HepG2 (cell line): ENCODE results near the gene DRC7. TPM values are rescaled to one million over a fixed set of nuclear protein-coding genes. Genes with fewer than 3 reads are reported as not detected.

Experiments used
- ATAC-seq: fragments of 200-7000 bp; cut with Tn5 transposase; 3 replicates; pipeline ENCODE4 v1.9.1; 2020; ENCODE audit warnings: mild to moderate bottlenecking, moderate library complexity
- BruUV-seq: library from RNA; stranded (reverse); fragments of 400-500 nt; replicated peaks from 2 replicates; lab custom pipeline; 2021; lab: Mats Ljungman, UMichigan
- CTCF ChIA-PET: fragments of 300-600 bp; formaldehyde crosslinking; extraction: SDS; loops from one replicate; lab custom pipeline; 2021; ENCODE audit warnings: low total read pairs, inconsistent platforms, low intra/inter-chr PET ratio; lab: Yijun Ruan, JAX
- POLR2A ChIA-PET: fragments of 350-600 bp; sonication (Branson Sonifier 250); formaldehyde crosslinking; loops from one replicate; lab custom pipeline; 2020; ENCODE audit warnings: antibody characterized with exemption, inconsistent platforms; lab: Yijun Ruan, JAX
- DNase-seq: peaks from one replicate; pipeline ENCODE4 v3.0.0-alpha.2; 2015; ENCODE audit warnings: low spot score
- FAIRE-seq: peaks from 3 replicates; lab custom pipeline; 2011; peaks lifted over from hg19 to GRCh38; lab: Jason Lieb, UNC
- H2AFZ ChIP-seq: one replicate; pipeline ENCODE4 v1.6.1; 2011; ENCODE audit warnings: low read length, inconsistent platforms
- H3K27ac ChIP-seq: fragments of 300-600 bp; 3 replicates; pipeline ENCODE4 v1.8.0; 2011; ENCODE audit warnings: mixed run types, mild to moderate bottlenecking, mixed read lengths, low read length, inconsistent platforms; ENCODE audit not compliant: insufficient read depth; ENCODE audit errors: extremely low read length
- H3K27me3 ChIP-seq, 2 experiments: fragments of 200-600 bp in 1 of 2; 2 replicates in 1 of 2; 3 replicates in 1 of 2; pipeline versions ENCODE4 v1.6.0 to v1.8.0; 2011; ENCODE audit warnings: low read length in 2 of 2, mild to moderate bottlenecking in 2 of 2, moderate library complexity in 2 of 2, inconsistent platforms in 1 of 2; ENCODE audit not compliant: insufficient read depth in 2 of 2, control insufficient read depth in 1 of 2
- H3K36me3 ChIP-seq, 2 experiments: fragments of 200-600 bp in 1 of 2; replicated peaks in 1 of 2; 2 replicates in 1 of 2; 3 replicates in 1 of 2; pipeline versions ENCODE4 v1.5.1 to v1.8.0; 2011; ENCODE audit warnings: low read length in 2 of 2, inconsistent platforms in 1 of 2; ENCODE audit not compliant: insufficient read depth in 2 of 2, control insufficient read depth in 1 of 2
- H3K4me1 ChIP-seq: 2 replicates; pipeline ENCODE4 v1.5.1; 2012; ENCODE audit warnings: low read length, inconsistent platforms; ENCODE audit not compliant: insufficient read depth
- H3K4me2 ChIP-seq: 2 replicates; pipeline ENCODE4 v1.6.0; 2011; ENCODE audit warnings: low read depth, low read length, inconsistent platforms
- H3K4me3 ChIP-seq, 3 experiments: fragments of 200-600 bp in 1 of 3; sonication (generic), shearing (Covaris generic) in 1 of 3; replicated peaks in 1 of 3; 2 replicates each; pipeline ENCODE4 v1.5.1; 2011 to 2016; ENCODE audit warnings: low read length in 3 of 3, inconsistent platforms in 2 of 3, low read depth in 2 of 3, mild to moderate bottlenecking in 2 of 3, control low read depth in 1 of 3, mixed read lengths in 1 of 3; ENCODE audit not compliant: insufficient read depth in 1 of 3
- H3K79me2 ChIP-seq: one replicate; pipeline ENCODE4 v1.6.1; 2011; ENCODE audit warnings: low read length, inconsistent platforms; ENCODE audit not compliant: insufficient read depth
- H3K9ac ChIP-seq: 2 replicates; pipeline ENCODE4 v1.6.0; 2011; ENCODE audit warnings: mild to moderate bottlenecking, low read depth, low read length, inconsistent platforms; ENCODE audit not compliant: insufficient read depth
- H3K9me3 ChIP-seq: 2 replicates; pipeline ENCODE4 v1.5.1; 2012; ENCODE audit warnings: mild to moderate bottlenecking, low read length
- H4K20me1 ChIP-seq: 2 replicates; pipeline ENCODE4 v1.6.0; 2011; ENCODE audit warnings: inconsistent platforms, mild to moderate bottlenecking, low read length, moderate library complexity; ENCODE audit not compliant: insufficient read depth
- CC2D1A ChIP-seq: sonication (generic); formaldehyde crosslinking; IDR thresholded peaks from 2 replicates; pipeline ENCODE4 v1.8.1; 2023; ENCODE audit warnings: mild to moderate bottlenecking, missing genetic modification reagents
- DPF2 ChIP-seq: sonication (generic); formaldehyde crosslinking; IDR thresholded peaks from 2 replicates; pipeline ENCODE4 v1.4.0; 2020; ENCODE audit warnings: mild to moderate bottlenecking, low read depth, missing genetic modification reagents, borderline replicate concordance
- EED ChIP-seq: sonication (generic); formaldehyde crosslinking; IDR thresholded peaks from 2 replicates; pipeline ENCODE4 v1.5.0; 2020; ENCODE audit warnings: mild to moderate bottlenecking, missing genetic modification reagents
- KDM3A ChIP-seq: IDR thresholded peaks from 2 replicates; pipeline ENCODE4 v1.6.1; 2018; ENCODE audit warnings: low read depth, missing compliant biosample characterization
- SCMH1 ChIP-seq: sonication (generic); formaldehyde crosslinking; IDR thresholded peaks from 2 replicates; pipeline ENCODE4 v1.9.0; 2021; ENCODE audit warnings: missing genetic modification reagents, mild to moderate bottlenecking, borderline replicate concordance
- ZKSCAN8 ChIP-seq: IDR thresholded peaks from 2 replicates; pipeline ENCODE4 v1.6.1; 2016; ENCODE audit warnings: borderline replicate concordance, missing genetic modification reagents, missing compliant biosample characterization
- ZNF337 ChIP-seq: sonication (generic); formaldehyde crosslinking; IDR thresholded peaks from 2 replicates; pipeline ENCODE4 v1.5.1; 2020; ENCODE audit warnings: missing genetic modification reagents, low read depth, mild to moderate bottlenecking, borderline replicate concordance
- ZNF430 ChIP-seq: sonication (generic); formaldehyde crosslinking; IDR thresholded peaks from 2 replicates; pipeline ENCODE4 v1.9.0; 2021; ENCODE audit warnings: mild to moderate bottlenecking, missing genetic modification reagents
- ZNF629 ChIP-seq: sonication (generic); formaldehyde crosslinking; conservative IDR thresholded peaks from 2 replicates; pipeline ENCODE4 v1.5.0; 2020; ENCODE audit warnings: missing genetic modification reagents
- ZSCAN31 ChIP-seq: sonication (generic); formaldehyde crosslinking; IDR thresholded peaks from 2 replicates; pipeline ENCODE4 v1.5.0; 2020; ENCODE audit warnings: low read depth, mild to moderate bottlenecking, missing genetic modification reagents
- WGBS: methylation state at CpG from one replicate; pipeline ENCODE4 v1.1.6; 2017; ENCODE audit warnings: low lambda C conversion rate; 5-methylcytosine and 5-hydroxymethylcytosine counted together
- in situ Hi-C: cut with HindIII; loops from 2 replicates; pipeline ENCODE4 v1.10.0; 2017; ENCODE audit warnings: low pct_unique_long_range_greater_than_20kb; ENCODE audit not compliant: extremely low pct_ligation_motif_present
- intact Hi-C: fragments of 100-400 bp; cut with micrococcal nuclease; formaldehyde crosslinking; loops from one replicate; pipeline ENCODE4 v1.10.0; 2022; ENCODE audit not compliant: unreplicated experiment
- polyA plus RNA-seq, 8 experiments: library from polyadenylated mRNA; depleted of rRNA in 3 of 8; stranded (reverse) in 7 of 8; unstranded in 1 of 8; fragments of >200 nt; fragmentation: Illumina TruSeq in 4 of 8; extraction: Trizol in 4 of 8; gene quantifications; 2 replicates each; pipeline versions ENCODE4 v1.2.1 to v1.2.3, GENCODE V29; 2011 to 2016; ENCODE audit warnings: low read depth in 4 of 8, missing spikeins in 1 of 8, mixed read lengths in 1 of 8; ENCODE audit not compliant: insufficient read depth in 1 of 8
- total RNA-seq, 5 experiments: library from RNA; depleted of rRNA; stranded (reverse); fragments of >200 nt; fragmentation: Illumina TruSeq; extraction: Trizol; gene quantifications; 2 replicates each; pipeline ENCODE4 v1.2.3, GENCODE V29; 2016; ENCODE audit warnings: low read depth in 1 of 5
- TF ChIP-seq, protein P1 (sequence below): sonication (generic); formaldehyde crosslinking; IDR thresholded peaks from 2 replicates; pipeline ENCODE4 v1.5.0; 2020; ENCODE audit warnings: mild to moderate bottlenecking, low read depth, missing genetic modification reagents, borderline replicate concordance
- TF ChIP-seq, protein P2 (sequence below): sonication (generic); formaldehyde crosslinking; IDR thresholded peaks from 2 replicates; pipeline ENCODE4 v1.5.1; 2020; ENCODE audit warnings: missing genetic modification reagents, mild to moderate bottlenecking, borderline replicate concordance
- TF ChIP-seq, protein P3 (sequence below): sonication (generic); formaldehyde crosslinking; IDR thresholded peaks from 2 replicates; pipeline ENCODE4 v1.5.0; 2020; ENCODE audit warnings: missing genetic modification reagents, mild to moderate bottlenecking, borderline replicate concordance

Gene DRC7
- total and polyA plus RNA-seq, 2 of the 13 experiments (the other 11 are each of a cell fraction or from before 2014, with no cell fraction given): 2.7 to 3.4 TPM

DNA sequence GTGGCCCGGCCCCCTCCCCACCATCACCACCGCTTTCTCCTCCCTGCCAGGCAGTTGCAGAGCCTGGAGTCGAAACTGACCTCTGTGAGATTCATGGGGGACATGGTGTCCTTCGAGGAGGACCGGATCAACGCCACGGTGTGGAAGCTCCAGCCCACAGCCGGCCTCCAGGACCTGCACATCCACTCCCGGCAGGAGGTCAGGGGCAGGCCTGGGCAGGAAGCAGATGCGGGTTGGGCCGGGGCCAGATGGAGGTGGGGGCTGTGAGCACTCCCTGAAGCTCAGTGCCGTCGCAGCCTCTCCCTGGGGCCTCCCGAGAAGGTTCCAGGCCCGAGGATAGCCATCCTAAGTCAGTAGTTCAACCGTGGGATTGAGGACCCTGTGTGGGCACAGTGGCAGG, 40.7 kb upstream of the DRC7 start:
- ChIA-PET CTCF (interaction anchor here (0.6 to 12.3 kb wide), 2 partner anchors 59 to 66 kb away, joined by 3 to 571 read pairs; no protein-coding TSS in a partner anchor), POLR2A (no interaction called here)
- Histone ChIP-seq H4K20me1 (no peaks in the 10 kb centered on the region), H3K27ac (no peak overlapping the region), H3K79me2 (no peaks in the 10 kb centered on the region), H3K4me3 (no peak overlapping the region), H3K9ac (no peak overlapping the region), H3K4me2 (no peak overlapping the region), H3K4me1 (0 out of 2 replicates have a peak, but pooled peaks cover 5% of the 10 kb centered on the region), H3K27me3 (no peaks in the 10 kb centered on the region), H3K9me3 (no peaks in the 10 kb centered on the region), H3K36me3 (no peaks in the 10 kb centered on the region), H2AFZ (no peak overlapping the region)
- in situ Hi-C loops: no loop called here
- intact Hi-C loops: no loop called here
- 87% methylated on average over 15 of the region's 16 CpGs for WGBS
- DNase-seq: no peak
- no peak for ATAC-seq
- TF ChIP-seq EED (0 out of 2 replicates have a peak, but pooled peaks have one; percentile 25), ZNF337 (no peak), KDM3A (CRISPR knock-in tag) (no peak)
- TF ChIP-seq, protein P1, sequence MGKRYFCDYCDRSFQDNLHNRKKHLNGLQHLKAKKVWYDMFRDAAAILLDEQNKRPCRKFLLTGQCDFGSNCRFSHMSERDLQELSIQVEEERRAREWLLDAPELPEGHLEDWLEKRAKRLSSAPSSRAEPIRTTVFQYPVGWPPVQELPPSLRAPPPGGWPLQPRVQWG (CRISPR knock-in tag): no peak
- TF ChIP-seq, protein P2, sequence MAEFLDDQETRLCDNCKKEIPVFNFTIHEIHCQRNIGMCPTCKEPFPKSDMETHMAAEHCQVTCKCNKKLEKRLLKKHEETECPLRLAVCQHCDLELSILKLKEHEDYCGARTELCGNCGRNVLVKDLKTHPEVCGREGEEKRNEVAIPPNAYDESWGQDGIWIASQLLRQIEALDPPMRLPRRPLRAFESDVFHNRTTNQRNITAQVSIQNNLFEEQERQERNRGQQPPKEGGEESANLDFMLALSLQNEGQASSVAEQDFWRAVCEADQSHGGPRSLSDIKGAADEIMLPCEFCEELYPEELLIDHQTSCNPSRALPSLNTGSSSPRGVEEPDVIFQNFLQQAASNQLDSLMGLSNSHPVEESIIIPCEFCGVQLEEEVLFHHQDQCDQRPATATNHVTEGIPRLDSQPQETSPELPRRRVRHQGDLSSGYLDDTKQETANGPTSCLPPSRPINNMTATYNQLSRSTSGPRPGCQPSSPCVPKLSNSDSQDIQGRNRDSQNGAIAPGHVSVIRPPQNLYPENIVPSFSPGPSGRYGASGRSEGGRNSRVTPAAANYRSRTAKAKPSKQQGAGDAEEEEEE (CRISPR knock-in tag): no peak
- no TSS peak for BruUV-seq
- no peak for FAIRE-seq

DNA sequence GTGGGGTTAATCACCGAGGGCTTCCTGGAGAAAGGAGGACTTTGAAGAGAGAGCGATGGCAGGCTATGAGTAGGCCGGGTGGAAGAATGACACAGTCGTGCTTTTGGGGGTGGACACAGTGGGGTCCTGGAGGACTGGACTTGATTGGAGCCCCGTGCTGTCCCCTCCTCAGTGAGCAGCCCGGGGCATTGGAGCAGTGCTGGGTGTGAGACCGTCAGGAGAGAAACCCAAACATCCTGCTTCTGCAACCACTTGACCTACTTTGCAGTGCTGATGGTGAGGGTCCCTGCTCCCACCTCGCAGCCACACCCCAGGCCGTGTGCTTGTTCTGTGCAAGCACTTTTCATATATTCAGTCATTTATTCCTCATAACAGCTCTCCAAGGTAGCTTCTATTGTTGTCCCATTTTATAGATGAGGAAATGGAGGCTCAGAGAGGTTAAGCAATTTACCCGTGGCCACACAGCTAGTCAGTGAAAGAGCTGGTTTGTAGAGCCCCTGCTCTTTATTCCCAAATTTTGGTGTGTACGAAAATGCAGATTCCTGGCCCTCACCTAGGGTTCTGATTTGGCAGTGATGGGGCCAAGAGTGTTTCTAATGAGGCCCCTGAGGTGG, 38.2 kb upstream of the DRC7 start:
- Histone ChIP-seq H3K4me3 (no peak overlapping the region), H3K36me3 (no peaks in the 10 kb centered on the region), H3K27ac (no peak overlapping the region), H3K27me3 (no peaks in the 10 kb centered on the region), H4K20me1 (no peaks in the 10 kb centered on the region), H2AFZ (no peak overlapping the region), H3K79me2 (no peaks in the 10 kb centered on the region), H3K4me1 (peaks cover 19% of the 10 kb centered on the region), H3K4me2 (no peak overlapping the region), H3K9me3 (no peaks in the 10 kb centered on the region), H3K9ac (no peak overlapping the region)
- in situ Hi-C loops: no loop called here
- ChIA-PET CTCF (no interaction called here), POLR2A (no interaction called here)
- 81% methylated on average over 9 of the region's 11 CpGs for WGBS
- FAIRE-seq: no peak
- no TSS peak for BruUV-seq
- no peak for DNase-seq
- no peak for ATAC-seq
- intact Hi-C loops: no loop called here
- no peak for TF ChIP-seq ZNF430 (CRISPR knock-in tag)
- TF ChIP-seq ZNF629 (CRISPR knock-in tag): peak; percentile 69
- TF ChIP-seq, protein P3, sequence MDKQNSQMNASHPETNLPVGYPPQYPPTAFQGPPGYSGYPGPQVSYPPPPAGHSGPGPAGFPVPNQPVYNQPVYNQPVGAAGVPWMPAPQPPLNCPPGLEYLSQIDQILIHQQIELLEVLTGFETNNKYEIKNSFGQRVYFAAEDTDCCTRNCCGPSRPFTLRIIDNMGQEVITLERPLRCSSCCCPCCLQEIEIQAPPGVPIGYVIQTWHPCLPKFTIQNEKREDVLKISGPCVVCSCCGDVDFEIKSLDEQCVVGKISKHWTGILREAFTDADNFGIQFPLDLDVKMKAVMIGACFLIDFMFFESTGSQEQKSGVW: no peak
- no peak for TF ChIP-seq DPF2 (CRISPR knock-in tag)
- no peak for TF ChIP-seq ZKSCAN8 (CRISPR knock-in tag)
- no peak for TF ChIP-seq ZSCAN31 (CRISPR knock-in tag)
- TF ChIP-seq CC2D1A (CRISPR knock-in tag): no peak
- no peak for TF ChIP-seq SCMH1 (CRISPR knock-in tag)
